HG02798 (cell line): ENCODE data around the gene CDC42SE2.
"Not testable (repeated sequence)": the region's sequence is repeated elsewhere in the genome, so short reads cannot be mapped to it uniquely, and the experiment has no call there.

Experiments
- ATAC-seq: cut with Tn5 transposase; IDR thresholded peaks from one replicate; pipeline ENCODE4 v1.9.1; 2021; ENCODE audit warnings: mild to moderate bottlenecking; ENCODE audit not compliant: unreplicated experiment, poor library complexity

The CDC42SE2 gene

DNA sequence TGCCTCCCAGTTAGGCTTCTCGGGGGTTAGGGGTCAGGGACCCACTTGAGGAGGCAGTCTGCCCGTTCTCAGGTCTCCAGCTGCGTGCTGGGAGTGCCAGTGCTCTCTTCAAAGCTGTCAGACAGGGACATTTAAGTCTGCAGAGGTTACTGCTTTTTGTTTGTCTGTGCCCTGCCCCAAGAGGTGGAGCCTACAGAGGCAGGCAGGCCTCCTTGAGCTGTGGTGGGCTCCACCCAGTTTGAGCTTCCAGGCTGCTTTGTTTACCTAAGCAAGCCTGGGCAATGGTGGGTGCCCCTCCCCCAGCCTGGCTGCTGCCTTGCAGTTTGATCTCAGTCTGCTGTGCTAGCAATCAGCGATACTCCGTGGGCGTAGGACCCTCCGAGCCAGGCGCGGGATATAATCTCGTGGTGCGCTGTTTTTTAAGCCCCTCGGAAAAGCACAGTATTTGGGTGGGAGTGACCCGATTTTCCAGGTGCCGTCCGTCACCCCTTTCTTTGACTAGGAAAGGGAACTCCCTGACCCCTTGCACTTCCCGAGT lies 48.5 kb downstream of the CDC42SE2 start:
- ATAC-seq = not testable (repeated sequence)

DNA sequence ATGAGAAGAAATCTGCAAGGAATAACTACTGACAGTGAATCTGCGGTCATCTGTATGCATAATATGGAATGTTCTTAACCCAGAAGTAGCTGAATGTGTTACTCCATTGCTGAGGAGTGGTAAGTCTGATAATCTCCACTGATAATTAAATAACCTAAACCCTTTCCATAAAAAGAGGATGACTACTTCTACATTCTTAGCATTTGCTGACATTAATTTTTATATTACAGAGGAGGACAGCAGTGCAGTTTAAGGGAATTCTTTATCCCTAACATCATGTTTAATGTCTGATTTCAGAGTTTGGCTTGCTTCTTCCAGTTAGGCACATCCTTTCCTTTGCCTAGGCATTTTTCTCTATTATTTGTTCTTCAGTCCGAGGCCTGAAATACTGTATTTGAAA lies 52.2 kb downstream of the CDC42SE2 start:
- no peak for ATAC-seq

DNA sequence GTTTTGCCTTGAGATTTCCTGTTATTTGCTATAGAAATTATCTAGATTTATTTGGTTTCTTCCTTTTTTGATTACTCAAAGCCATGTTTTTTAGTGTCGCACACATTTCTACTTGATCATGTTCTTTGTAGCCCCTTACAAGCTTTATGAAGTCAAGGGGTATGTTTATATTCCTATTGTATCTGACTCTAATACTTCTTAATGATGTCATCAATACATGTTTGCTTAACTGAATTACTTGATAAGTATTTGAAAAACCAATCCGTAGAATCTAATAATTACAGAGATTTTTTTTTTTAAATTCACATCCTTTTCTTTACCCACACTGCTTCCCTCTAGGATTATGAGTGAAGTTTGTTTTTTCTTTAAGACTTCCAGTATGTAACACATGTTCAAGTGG lies 53.0 kb downstream of the CDC42SE2 start:
- ATAC-seq = no peak

DNA sequence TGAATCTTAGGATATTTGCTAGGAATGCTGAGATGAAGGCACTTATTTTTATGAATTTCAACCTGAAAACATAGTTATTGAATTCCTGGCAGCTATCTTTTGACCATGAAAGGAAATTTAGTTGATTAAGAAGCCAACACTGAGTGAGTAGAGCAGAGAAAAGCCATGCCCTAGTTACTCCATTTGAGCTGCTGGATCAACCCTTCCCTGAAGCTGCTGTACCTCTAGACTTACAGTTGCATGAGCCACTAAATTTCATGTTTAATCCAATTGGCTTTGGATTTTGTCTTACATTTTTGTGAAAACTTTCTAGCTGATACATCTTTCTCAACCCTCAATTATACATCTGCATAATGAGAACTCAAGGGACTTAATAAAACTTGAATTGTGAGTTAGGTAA lies 54.6 kb downstream of the CDC42SE2 start:
- no peak for ATAC-seq

DNA sequence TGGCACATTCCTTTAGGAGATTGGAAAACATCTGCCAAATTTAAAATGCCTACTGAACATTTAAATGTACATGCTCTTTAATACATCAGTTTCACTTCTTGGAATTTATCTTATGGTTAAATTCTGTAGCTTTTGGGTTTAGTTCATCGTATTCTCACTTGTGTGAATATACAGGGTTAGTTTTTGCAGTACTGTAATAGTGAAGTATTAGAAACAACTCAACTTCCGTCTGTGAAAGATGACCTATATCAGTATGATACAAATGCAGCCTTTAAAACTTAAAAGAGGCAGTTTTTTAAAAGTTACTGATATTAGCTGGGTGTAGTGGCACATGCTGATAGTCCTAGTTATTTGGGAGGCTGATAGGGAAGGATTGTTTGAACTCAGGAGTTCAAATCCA lies 57.2 kb downstream of the CDC42SE2 start:
- ATAC-seq = no peak

DNA sequence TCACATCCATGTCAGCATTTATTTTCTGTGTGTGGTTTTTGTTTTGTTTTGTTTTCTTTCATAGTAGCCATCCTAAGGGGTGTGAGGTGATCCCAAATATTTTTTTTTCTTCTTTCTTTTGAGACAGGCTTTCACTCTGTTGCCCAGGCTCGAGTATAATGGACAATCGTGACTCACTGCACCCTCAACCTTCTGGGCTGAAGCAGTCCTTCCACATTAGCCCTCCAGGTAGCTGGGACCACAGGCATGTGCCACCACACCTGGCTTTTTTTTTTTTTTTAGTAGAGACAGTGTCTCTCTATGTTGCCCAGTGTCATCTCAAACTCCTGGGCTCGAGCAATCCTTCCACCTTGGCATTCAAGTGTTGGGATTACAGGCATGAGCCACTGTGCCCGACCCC lies 59.1 kb downstream of the CDC42SE2 start:
- no peak for ATAC-seq

DNA sequence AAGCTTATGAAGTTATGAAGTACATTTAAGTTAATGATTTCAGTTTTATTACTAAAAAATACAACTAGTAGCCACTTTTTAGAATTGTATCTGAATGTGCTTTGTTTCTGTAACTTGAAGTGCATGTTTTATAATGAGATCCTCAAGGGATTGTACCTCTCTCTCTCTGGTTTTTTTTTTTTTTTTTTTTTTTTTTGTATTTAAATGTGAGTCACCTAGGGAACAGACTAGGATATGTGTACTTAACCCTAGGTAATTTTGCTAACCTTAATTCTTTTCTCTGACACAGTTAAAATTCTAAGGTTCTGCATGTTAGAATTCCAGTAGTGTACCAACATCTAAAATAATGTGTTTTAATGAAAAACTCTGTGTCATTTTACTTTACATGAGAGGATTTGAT lies 59.5 kb downstream of the CDC42SE2 start:
- no peak for ATAC-seq

DNA sequence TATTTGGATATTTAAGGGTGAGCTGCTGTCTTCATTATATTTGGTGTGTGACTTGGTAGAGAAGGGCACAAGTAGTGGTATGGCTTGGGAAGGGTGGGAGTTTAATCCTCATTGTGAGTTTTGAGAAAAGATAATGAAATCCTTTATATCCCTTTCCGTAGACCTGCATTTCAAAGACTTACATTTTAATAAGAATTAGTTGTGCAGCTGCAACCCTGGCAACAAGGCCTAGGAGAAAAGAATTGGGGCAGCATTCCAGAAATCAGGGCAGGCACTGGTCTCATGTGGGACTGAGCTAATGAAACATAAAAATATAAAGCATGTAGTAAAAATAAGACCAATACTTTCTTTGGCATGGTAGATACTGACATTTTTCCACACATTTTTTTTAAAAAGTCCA lies 60.5 kb downstream of the CDC42SE2 start:
- ATAC-seq = no peak

DNA sequence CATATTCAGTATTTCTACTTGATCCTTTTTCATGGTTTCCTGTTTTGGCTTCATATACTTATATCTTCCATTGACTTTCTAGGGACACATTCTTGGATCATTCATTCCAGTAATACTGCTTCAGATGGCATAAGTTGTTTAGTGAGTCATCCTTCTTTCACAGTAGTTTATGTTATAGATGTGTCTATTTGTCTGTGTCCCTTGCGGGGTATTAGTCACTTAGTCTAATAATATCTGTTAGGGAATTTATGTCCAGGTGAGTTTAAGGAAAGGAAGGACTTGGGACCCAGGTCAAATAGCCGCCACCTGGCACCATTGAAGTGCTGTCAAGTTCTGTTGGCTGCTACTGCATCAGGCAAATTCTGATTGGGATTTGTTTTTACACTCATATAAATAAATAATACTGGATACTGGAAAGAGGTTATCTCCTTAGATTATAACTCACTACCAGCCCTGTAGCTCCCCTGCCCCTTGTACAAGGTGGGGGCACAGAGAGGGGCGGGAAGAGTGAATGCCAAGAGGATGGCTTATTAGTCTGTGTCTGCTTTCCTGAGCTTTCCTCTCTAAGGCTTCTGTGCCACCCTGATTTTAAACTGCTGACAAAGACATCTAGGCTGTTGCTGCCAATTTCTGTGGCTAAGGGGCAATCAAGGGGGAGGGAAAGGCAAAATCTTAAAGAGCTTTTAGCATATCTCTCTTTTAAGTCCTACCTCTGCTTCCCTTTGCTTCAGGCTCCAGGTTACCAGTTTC lies 64.9 kb downstream of the CDC42SE2 start:
- no peak for ATAC-seq

DNA sequence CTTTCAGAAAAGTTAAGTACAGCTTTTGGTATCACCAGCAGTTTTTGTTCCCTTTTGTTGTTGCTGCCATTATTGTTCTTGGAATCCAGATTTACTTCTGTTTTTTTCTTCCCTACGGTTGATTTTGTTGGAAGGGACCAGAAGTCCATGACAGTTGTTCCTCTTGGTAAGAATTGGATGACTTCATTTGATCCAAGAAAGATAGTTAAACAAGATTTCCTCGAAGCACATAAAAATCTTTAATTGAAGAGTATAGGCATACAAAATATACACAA lies 65.4 kb downstream of the CDC42SE2 start:
- no peak for ATAC-seq

DNA sequence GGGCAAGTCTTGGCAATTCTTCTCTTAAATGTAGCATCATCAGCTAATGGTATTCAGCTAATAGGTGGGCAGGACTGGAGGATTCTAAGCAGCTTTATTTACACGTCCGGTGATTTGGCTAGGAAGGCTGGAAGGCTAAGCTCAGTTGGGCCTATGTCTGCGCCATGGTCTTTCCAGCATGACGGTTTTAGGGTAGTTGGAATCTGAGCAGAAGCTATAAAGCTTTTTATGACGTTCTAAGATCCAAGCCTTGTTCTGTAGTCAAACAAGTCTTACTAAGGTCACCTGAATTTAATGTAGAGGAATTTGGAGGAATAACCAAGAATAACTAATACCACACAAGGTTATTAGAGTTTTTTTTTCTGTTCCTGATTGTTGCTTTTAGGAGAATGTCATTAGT lies 66.2 kb downstream of the CDC42SE2 start:
- no peak for ATAC-seq

DNA sequence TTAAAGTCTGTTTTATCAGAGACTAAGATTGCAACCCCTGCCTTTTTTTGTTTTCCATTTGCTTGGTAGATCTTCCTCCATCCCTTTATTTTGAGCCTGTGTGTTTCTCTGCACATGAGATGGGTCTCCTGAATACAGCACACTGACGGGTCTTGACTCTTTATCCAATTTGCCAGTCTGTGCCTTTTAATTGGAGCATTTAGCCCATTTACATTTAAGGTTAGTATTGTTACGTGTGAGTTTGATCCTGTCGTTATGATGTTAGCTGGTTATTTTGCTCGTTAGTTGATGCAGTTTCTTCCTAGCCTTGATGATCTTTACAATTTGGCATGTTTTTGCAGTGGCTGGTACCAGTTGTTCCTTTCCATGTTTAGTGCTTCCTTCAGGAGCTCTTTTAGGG lies 71.9 kb downstream of the CDC42SE2 start:
- ATAC-seq = not testable (repeated sequence)

DNA sequence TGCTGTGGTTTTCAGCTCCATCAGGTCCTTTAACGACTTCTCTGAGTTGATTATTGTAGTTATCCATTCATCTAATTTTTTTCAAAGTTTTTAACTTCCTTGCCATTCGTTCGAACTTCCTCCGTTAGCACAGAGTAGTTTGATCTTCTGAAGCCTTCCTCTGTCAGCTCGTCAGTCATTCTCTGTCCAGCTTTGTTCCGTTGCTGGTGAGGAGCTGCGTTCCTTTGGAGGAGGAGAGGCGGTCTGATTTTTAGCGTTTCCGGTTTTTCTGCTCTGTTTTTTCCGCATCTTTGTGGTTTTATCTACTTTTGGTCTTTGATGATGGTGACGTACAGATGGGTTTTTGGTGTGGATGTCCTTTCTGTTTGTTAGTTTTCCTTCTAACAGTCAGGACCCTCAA lies 72.9 kb downstream of the CDC42SE2 start:
- not testable (repeated sequence) for ATAC-seq

DNA sequence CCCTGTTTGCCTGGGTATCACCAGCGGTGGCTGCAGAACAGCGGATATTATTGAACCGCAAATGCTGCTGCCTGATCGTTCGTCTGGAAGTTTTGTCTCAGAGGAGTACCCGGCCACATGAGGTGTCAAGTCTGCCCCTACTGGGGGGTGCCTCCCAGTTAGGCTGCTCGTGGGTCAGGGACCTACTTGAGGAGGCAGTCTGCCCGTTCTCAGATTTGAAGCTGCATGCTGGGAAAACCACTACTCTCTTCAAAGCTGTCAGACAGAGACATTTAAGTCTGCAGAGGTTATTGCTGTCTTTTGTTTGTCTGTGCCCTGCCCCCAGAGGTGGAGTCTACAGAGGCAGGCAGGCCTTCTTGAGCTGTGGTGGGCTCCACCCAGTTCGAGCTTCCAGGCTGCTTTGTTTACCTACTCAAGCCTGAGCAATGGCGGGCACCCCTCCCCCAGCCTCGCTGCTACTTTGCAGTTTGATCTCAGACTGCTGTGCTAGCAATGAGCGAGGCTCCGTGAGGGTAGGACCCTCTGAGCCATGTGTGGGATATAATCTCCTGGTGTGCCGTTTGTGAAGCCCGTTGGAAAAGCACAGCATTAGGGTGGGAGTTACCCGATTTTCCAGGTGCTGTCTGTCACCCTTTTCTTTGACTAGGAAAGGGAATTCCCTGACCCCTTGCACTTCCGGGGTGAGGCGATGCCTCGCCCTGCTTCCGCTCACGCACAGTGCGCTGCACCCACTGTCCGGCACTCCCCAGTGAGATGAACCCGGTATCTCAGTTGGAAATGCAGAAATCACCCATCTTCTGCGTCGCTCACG lies 73.6 kb downstream of the CDC42SE2 start:
- not testable (repeated sequence) for ATAC-seq

DNA sequence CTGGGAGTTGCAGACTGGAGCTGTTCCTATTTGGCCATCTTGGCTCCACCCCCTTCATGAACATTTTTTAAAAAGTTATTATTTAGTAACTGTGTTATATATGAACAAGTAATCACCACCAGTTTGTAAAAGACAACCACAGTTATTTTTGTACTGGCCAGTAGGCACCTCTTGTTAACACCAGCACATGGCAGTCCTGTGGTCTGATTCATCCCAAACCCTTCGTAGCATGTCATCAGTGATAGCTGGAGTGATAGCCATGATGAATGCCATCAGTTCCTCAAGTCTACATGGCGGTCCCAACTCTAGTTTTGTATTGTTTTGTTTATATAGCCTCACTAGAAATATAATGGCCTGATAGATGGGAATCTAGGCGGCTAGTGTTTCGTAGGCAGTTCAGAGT lies 74.2 kb downstream of the CDC42SE2 start:
- ATAC-seq = no peak

DNA sequence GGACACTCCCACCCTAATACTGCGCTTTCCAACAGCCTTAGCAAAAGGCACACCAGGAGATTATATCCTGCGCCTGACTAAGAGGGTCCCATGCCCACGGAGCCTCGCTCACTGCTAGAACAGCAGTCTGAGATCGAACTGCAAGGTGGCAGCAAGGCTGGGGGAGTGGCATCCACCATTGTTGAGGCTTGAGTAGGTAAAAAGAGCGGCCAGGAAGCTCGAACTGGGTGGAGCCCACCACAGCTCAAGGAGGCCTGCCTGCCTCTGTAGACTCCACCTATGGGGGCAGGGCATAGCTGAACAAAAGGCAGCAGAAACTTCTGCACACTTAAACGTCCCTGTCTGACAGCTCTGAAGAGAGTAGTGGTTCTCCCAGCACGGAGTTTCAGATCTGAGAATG lies 80.4 kb downstream of the CDC42SE2 start:
- not testable (repeated sequence) for ATAC-seq

DNA sequence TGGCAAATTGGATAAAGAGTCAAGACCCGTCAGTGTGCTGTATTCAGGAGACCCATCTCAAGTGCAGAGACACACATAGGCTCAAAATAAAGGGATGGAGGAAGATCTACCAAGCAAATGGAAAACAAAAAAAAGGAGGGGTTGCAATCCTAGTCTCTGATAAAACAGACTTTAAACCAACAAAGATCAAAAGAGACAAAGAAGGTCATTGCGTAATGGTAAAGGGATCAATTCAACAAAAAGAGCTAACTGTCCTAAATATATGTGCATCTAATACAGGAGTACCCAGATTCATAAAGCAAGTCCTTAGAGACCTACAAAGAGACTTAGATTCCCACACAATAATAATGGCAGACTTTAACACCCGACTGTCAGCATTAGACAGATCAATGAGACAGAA lies 82.4 kb downstream of the CDC42SE2 start:
- ATAC-seq = not testable (repeated sequence)

DNA sequence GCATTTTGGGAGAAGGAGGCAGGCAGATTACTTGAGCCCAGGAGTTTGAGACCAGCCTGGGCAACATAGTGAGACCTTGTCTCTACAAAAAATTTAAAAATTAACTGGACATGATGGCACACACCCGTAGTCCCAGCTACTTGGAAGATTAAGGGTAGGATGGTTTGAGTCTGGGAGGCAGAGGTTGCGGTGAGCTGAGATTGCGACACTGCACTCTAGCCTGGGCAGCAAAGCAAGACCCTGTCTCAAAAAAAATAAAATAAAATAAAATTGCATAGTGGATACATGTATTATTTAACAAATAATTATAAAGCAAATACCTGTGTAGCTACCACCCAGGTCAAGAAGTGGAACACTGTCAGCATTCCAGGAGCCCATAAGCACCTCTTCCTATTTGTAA lies 90.1 kb downstream of the CDC42SE2 start:
- no peak for ATAC-seq

DNA sequence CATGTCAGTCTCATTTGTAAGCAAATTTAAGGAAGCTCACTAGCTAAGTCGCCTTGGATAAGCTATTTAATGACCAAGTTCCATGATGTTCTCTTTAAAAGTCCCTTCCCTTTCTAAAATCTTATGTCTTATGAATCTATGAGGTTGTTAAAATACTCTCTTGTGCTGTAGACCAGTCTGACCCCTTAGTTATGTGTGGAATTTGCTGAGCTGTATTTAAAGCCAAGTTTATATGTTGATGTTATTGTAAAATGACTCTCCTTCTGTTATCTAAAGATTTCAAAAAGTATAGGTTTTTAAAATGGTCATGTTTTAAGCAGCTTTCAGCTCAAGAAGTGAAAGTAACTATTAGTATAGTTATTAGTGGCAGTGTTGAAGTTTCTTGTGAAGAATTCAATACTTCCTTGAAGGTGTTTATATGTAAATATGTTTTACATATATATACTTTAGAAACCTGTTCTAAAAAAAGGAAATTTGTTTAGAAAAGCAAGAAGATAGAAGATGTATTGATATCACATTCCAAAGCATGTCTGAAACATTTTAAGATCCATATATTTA lies 92.2 kb downstream of the CDC42SE2 start:
- no peak for ATAC-seq

DNA sequence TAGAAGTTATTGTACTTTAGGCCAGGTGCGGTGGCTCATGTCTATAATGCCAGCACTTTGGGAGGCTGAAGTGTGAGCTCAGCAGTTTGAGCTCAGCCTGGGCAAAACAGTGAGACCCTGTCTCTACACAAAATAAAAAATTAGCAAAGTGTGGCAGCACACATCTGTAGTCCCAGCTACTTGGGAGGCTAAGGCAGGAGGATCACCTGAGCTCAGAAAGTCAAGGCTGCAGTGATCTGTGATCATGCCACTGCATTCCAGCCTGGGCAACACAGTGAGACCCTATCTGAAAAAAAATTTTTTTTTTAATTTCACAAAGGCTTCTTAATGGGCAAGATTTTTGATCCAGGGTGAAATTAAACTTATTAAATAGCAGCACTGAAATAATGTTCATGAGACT lies 92.8 kb downstream of the CDC42SE2 start:
- no peak for ATAC-seq

DNA sequence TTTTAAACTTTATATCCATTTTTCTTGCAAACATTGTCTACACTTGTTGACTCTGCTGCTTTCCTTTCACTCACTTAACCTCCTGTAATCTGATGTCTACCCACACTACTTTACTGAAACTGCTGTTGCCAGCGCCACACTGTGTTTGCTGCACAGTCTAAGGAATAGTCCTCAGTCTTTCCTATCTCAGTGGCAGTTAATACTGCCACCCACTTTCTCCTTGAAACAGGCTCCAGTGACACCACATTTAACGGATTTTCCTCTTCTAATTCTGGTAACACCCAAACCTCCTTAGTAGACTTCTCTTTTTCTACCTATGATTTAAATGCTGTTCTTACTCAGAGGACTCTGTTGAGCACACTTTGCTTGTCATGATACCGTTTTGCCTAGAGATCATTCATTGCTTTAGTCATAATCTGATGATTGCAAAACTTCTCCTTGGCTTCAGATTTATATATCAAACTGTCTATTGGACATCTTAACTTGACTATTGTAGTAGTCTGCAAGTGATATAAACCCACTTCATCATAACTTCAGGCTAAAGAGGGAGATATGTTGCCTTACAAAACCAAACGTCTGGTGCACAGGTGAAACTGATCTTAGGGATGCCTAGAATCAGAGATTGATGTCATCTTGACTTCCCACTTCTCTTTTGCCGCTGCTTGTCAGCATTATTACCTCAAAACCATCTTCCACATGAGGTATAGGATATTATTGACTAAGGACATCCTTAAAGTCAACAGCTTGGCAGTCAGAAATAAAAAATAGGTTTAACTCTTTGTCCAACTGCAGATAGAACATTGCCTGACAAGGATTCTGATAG lies 94.1 kb downstream of the CDC42SE2 start:
- peak; percentile 46 for ATAC-seq
